Ureter (tissue), 1 donor: Measurements from ENCODE around the gene PEX5. TPM values are rescaled to one million over a fixed set of nuclear protein-coding genes. Genes with fewer than 3 reads are reported as not detected.
"Not testable (repeated sequence)": the region's sequence is repeated elsewhere in the genome, so short reads cannot be mapped to it uniquely, and the experiment has no call there.

Experiments used
- DNase-seq: peaks from one replicate; pipeline ENCODE4 v3.0.0-alpha.2; 2020; ENCODE audit warnings: low spot score
- total RNA-seq: library from RNA; stranded (reverse); gene quantifications from one replicate; pipeline ENCODE4 v1.2.4, GENCODE V29; 2023
- donor health status: DM: yes; HTN: yes; CAD: no.

The PEX5 gene
- total RNA-seq, 1 donor from 2014 or later: 36.7 TPM

GRCh38 chr12:7160183-7160582 is 29.3 kb upstream of the PEX5 start:
- no peak for DNase-seq

GRCh38 chr12:7161327-7161726 is 28.2 kb upstream of the PEX5 start:
- DNase-seq: no peak

GRCh38 chr12:7161811-7162210 is 27.7 kb upstream of the PEX5 start:
- no peak for DNase-seq

- DNase-seq: no peak
Measured at GRCh38 chr12:7162691-7163114, 26.8 kb upstream of the PEX5 start.

- no peak for DNase-seq
Measured at GRCh38 chr12:7169951-7170350, 19.5 kb upstream of the PEX5 start.

GRCh38 chr12:7171854-7172253 is 17.6 kb upstream of the PEX5 start:
- DNase-seq: no peak

GRCh38 chr12:7175493-7175892 is 14.0 kb upstream of the PEX5 start:
- no peak for DNase-seq

GRCh38 chr12:7176595-7176994 is 12.9 kb upstream of the PEX5 start:
- DNase-seq: no peak

- no peak for DNase-seq
Measured at GRCh38 chr12:7178481-7178880, 11.0 kb upstream of the PEX5 start.

GRCh38 chr12:7180685-7181084 is 8.8 kb upstream of the PEX5 start:
- DNase-seq: no peak

- DNase-seq: not testable (repeated sequence)
Measured at GRCh38 chr12:7186058-7186457, 3.4 kb upstream of the PEX5 start.

- peak; percentile 69 for DNase-seq
Measured at GRCh38 chr12:7188562-7189397, 706 bp upstream of the PEX5 start.

- no peak for DNase-seq
Measured at GRCh38 chr12:7190268-7191055, 976 bp downstream of the PEX5 start.

GRCh38 chr12:7193674-7194073 is 4.2 kb downstream of the PEX5 start:
- DNase-seq: no peak

GRCh38 chr12:7197841-7198240 is 8.4 kb downstream of the PEX5 start:
- DNase-seq: no peak

- DNase-seq: no peak
Measured at GRCh38 chr12:7203109-7203508, 13.6 kb downstream of the PEX5 start.

- DNase-seq: no peak
Measured at GRCh38 chr12:7205091-7205490, 15.6 kb downstream of the PEX5 start.

- DNase-seq: no peak
Measured at GRCh38 chr12:7206691-7207090, 17.2 kb downstream of the PEX5 start.

GRCh38 chr12:7207866-7208625 is 18.6 kb downstream of the PEX5 start:
- no peak for DNase-seq

GRCh38 chr12:7209958-7210357 is 20.5 kb downstream of the PEX5 start:
- DNase-seq: no peak

GRCh38 chr12:7210642-7211151 is 21.2 kb downstream of the PEX5 start:
- no peak for DNase-seq

- no peak for DNase-seq
Measured at GRCh38 chr12:7212678-7213077, 23.2 kb downstream of the PEX5 start.
